ENCODE measurements around the gene PPP2R5E. TPM values are rescaled to one million over a fixed set of nuclear protein-coding genes. Genes with fewer than 3 reads are reported as not detected.
"Not testable (repeated sequence)": the region's sequence is repeated elsewhere in the genome, so short reads cannot be mapped to it uniquely, and the experiment has no call there.

Gene PPP2R5E
- total RNA-seq: 10 to 100 TPM; 12.5 to 34.8 (median 18.2) TPM
- long read RNA-seq: 0 reads

GRCh38 chr14:63543000-63543825, at the start of gene PPP2R5E:
TSS of gene PPP2R5E (minus strand) at chr14:63543377. CDS start at chr14:63539685, 3,692 bp downstream.
- intact Hi-C loops (cut with DNase I): loop anchor here in 1 of 2 donors (10.0 kb wide), 1 partner anchor 88 kb away; no protein-coding TSS in a partner anchor
- Histone ChIP-seq H3K4me3 (peak within 1 kb of the TSS; percentile 92 to 96 (median 95)), H3K27me3 (no peaks in the 10 kb centered on the region), H3K27ac (peak within 1 kb of the TSS; percentile 79 to 91 (median 87)), H3K4me1 (peaks cover 0 to 13% (median 2%) of the 10 kb centered on the region in 4 donors), H3K9me3 (no peaks in the 10 kb centered on the region), H3K36me3 (peaks cover 0 to 12% (median 6%) of the 10 kb centered on the region in 4 donors)
- ATAC-seq (peak; percentile 95 to 99 (median 98)), DNase-seq (peak; percentile 98 to 99 (median 99))
- TF ChIP-seq POLR2A (IDR thresholded peaks at IDR 0.05) (peak; percentile 87), CTCF (IDR thresholded peaks at IDR 0.05) (no peak)
- 1% methylated on average over 20 of the region's 78 CpGs for WGBS (ENCODE audit: insufficient coverage, low coverage, low lambda C conversion rate, missing lambda C conversion rate)

GRCh38 chr14:63583046-63583445, 39.9 kb upstream of the PPP2R5E start:
- ATAC-seq; H3K27ac ChIP-seq; intact Hi-C loops (cut with DNase I); H3K4me1 ChIP-seq; H3K27me3 ChIP-seq; H3K4me3 ChIP-seq; H3K36me3 ChIP-seq; DNase-seq; H3K9me3 ChIP-seq: not testable (repeated sequence)
- WGBS (ENCODE audit: insufficient coverage, low coverage, low lambda C conversion rate, missing lambda C conversion rate): 73% methylated on average over 8 of the region's 8 CpGs

- H3K27me3 ChIP-seq: no peaks in the 10 kb centered on the region
- no peak overlapping the region for H3K4me3 ChIP-seq
- TF ChIP-seq CTCF (IDR thresholded peaks at IDR 0.05): no peak
- TF ChIP-seq POLR2A (IDR thresholded peaks at IDR 0.05): no peak
- ATAC-seq (no peak), DNase-seq (no peak)
- H3K4me1 ChIP-seq: no peaks in the 10 kb centered on the region
- 30% methylated on average over 4 of the region's 4 CpGs for WGBS (ENCODE audit: insufficient coverage, low coverage, low lambda C conversion rate, missing lambda C conversion rate)
- H3K9me3 ChIP-seq: no peaks in the 10 kb centered on the region
- intact Hi-C loops (cut with DNase I): no loop called here
- no peaks in the 10 kb centered on the region for H3K36me3 ChIP-seq
- H3K27ac ChIP-seq: no peak overlapping the region
Measured at GRCh38 chr14:63581491-63581890, 38.3 kb upstream of the PPP2R5E start.

GRCh38 chr14:63578300-63578699, 35.1 kb upstream of the PPP2R5E start:
- intact Hi-C loops (cut with DNase I): no loop called here

More at GRCh38 chr14:63578300-63578699, 35.1 kb upstream of the PPP2R5E start:
- ATAC-seq (no peak), DNase-seq (no peak)
- Histone ChIP-seq H3K27me3 (no peaks in the 10 kb centered on the region), H3K4me3 (no peak overlapping the region), H3K27ac (no peak overlapping the region), H3K36me3 (no peaks in the 10 kb centered on the region), H3K4me1 (no peaks in the 10 kb centered on the region), H3K9me3 (no peaks in the 10 kb centered on the region)
- no peak for TF ChIP-seq POLR2A (IDR thresholded peaks at IDR 0.05)
- TF ChIP-seq CTCF (IDR thresholded peaks at IDR 0.05): no peak
- WGBS (ENCODE audit: insufficient coverage, low coverage, low lambda C conversion rate, missing lambda C conversion rate): 100% methylated on average over 1 of the region's 1 CpG

Data from right lobe of liver (tissue), 6 donors.